GM18873 (cell line): ENCODE results near the gene POLG.

Experiments
- ATAC-seq: cut with Tn5 transposase; IDR thresholded peaks from one replicate; pipeline ENCODE4 v1.9.1; 2021; ENCODE audit warnings: mild to moderate bottlenecking, moderate library complexity, moderate number of reproducible peaks; ENCODE audit not compliant: unreplicated experiment, low FRiP score

The POLG gene

DNA sequence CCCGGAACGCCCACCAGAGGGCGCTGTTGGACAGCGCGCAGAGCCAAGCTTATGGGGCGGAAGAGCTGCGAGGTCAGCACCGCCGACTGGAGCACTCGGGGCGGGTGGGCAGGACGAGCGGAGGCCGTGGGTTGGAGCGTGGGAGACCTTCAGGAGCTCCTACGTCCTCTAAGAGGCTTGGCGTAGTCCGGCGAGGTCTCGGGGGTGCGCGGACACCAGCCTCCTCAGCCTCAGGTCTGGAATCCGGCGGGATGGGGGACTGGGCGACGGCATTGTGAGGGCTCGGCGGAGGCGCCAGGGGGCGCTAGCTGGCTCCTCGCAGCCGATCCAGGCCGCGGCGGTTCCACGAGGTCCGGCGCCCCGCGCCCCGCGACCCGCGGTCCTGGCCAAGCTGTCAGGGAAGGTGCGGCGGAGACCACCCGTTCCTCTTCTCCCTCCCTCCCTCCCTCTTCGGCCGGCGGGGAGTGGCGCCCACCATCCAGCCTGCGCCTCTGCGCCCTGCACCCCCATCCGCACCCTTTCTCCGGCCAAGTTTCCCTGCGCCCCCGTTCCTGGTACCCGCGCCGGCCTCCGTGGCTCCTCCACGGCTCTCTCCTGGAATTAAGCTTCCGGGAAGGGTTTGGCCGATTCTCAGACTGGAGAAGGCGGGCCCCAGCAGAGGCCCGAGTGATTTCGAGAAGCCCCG is 24.3 kb upstream of the POLG start:
- peak; percentile 76 for ATAC-seq

DNA sequence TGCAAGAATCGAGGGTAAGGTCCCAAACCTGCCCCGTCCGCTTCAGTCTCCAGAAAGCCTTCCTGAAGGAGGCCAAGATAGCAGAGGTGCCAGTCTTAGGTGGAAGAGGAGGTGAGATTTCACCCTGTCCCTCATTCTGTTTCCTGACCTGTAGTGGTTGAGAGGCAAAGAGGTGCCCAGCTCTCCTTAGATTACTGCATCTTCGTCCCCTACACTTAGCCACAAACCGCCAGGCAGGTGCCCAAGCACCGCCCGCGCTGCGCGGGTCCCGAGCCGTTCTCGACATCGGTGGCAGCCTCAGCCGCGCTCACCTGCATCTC is 23.8 kb upstream of the POLG start:
- no peak for ATAC-seq

- ATAC-seq, result no peak
These were observed 22.1 kb upstream of the POLG start for GRCh38 chr15:89356634-89357298.

DNA sequence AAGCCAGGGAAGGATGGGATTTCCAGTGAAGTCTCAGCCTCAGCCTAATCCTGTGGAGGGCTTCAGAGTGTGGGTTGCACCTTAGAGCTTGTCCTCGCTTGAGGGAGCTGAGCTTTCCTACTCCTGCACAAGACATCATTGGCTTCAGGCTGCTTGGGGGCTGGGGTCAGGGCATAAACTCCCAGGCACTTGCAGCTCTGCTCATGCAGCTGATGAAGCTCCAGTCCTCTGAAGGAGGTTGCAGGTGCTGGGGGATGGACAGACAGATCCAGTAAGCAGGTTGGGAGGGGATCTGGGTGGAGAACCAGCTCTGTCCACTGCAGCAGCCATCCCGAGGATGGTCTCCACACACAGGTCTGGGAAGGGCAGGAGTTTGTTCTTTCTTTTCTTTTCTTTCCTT is 19.4 kb upstream of the POLG start:
- ATAC-seq, result no peak

DNA sequence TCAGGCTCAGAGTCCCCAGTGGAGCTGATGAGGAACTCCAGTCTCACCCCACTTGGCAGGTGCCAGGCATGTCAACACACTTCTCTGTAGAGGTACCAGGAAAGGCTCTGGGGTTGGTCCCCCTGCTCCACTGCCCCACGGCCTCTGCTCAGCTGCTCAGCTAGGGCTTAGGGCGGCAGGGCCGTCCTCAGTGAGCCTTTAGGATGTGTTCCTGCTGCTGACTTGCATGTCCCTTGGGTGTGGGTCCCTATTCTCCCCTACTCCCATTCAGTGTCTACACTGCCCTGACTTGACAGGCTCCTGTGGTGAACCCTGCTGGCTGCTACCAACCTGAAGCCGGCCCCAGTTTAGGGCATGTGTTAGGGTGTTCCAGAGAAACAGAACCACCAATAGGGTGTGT is 17.9 kb upstream of the POLG start:
- no peak for ATAC-seq

DNA sequence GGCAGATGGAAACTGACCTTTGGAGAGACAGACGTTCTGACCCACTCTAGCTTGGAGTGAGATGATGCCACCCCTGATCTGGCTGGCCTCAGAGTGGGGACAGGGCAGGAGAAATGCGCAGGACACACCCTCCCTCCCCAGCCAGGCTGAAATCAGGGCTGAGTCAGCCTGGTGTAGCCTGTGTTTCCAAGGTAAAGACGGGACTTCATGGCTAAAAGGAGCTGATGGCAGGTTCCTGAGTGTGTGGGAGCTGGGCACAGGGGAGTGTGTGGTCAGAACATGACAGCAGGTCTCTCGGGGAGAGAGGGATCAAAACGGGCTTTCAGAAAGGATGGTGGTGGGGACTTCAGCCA is 14.6 kb upstream of the POLG start:
- no peak for ATAC-seq

- ATAC-seq, result no peak
These were observed 12.1 kb upstream of the POLG start for GRCh38 chr15:89346516-89347231.

DNA sequence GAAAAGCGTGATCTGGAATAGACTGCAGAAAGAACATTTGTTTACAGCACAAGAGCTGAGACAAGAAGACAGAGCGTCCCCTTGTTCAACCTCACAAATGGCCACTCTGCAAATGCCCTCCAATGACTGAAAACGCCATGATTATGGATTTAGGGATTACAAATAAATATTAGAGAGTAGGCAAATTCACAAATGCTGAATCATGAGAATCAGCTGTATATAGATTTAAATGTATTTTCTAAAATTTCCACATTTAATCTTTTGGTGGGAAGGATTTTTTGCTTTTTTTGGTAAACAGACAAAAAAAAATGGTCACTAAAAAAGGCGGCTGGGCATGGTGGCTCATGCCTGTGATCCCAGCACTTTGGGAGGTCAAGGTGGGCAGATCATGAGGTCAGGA is 10.6 kb upstream of the POLG start:
- no peak for ATAC-seq

DNA sequence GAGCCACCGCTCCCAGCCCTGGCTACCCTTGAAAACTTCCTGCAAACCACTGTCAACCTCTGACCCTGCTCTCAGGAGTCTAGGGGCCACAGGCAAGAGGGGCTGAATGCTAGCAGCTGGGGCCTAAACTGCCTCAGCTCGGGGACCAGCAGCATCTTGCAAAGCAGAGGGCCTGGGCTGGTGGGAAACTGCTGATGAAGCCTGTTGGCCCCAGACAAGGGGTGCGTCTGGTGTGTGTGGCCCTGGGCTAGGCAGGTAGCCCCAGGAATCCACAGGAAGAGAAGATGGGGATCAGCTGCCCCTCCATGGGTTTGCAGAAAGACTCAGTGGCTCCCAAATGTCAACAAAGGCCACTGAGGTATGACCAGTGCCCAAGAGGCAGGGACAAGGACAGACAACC is 8.2 kb upstream of the POLG start:
- no peak for ATAC-seq

GRCh38 chr15:89341316-89342005 is 6.8 kb upstream of the POLG start:
- ATAC-seq, result no peak

DNA sequence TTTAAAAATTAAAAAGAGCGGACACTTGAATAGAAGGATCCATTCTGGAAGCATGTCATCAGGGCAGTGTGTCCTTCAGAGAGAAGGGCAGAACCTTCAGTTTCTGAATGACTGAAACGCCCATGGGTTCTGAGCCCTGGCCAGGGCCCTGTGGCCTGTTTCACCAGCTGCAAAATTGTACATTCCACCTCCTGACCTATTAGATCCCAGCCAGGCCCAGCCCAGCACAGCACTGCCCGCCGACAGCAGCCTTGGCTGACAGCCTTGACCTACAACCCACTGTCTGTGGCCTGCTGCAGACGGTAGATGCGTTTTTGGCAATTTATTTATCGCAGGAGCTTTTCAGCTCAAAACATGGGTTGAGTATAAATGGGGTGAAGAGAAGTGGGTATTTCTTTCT is 5.9 kb upstream of the POLG start:
- ATAC-seq, result no peak

GRCh38 chr15:89338036-89338435 is 3.4 kb upstream of the POLG start:
- ATAC-seq, result no peak

DNA sequence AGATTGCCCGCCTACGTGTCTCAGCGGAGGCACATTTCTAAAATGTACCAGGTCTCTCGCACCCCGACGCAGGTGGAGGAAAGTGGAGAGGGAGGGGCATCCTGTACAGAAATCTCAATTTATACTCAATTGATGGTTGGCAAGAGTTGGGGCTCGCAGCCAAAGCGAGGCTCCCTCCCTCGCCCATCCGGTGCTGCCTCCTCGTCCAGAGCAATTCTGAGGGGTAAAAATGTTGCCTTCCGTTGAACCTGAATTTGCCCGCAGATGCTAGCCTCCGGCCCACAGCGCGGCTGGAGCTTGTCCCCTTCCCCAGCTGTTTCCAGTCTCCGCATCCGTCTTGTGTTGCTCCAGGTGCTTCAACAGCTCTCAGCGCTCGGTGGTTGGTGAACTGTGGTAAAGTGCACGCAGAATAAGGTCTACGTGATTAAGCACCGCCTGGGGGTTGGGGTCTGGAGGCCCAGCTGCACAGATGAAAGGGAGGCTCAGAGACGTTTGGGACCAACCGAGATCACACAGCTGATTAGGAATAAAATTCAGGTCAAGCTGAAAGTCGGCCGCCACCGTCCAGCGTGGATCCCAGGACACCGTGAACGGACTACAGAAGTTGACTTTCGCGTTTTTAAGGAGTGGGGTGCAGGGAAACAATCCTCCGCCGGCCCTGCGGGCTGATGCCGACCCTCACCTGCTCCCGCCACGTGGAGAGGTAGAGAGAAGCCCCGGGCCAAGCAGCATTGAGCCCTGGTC is 846 bp upstream of the POLG start:
- ATAC-seq, result peak; percentile 5

GRCh38 chr15:89333959-89334509 is 590 bp downstream of the POLG start:
- ATAC-seq, result peak; percentile 14

DNA sequence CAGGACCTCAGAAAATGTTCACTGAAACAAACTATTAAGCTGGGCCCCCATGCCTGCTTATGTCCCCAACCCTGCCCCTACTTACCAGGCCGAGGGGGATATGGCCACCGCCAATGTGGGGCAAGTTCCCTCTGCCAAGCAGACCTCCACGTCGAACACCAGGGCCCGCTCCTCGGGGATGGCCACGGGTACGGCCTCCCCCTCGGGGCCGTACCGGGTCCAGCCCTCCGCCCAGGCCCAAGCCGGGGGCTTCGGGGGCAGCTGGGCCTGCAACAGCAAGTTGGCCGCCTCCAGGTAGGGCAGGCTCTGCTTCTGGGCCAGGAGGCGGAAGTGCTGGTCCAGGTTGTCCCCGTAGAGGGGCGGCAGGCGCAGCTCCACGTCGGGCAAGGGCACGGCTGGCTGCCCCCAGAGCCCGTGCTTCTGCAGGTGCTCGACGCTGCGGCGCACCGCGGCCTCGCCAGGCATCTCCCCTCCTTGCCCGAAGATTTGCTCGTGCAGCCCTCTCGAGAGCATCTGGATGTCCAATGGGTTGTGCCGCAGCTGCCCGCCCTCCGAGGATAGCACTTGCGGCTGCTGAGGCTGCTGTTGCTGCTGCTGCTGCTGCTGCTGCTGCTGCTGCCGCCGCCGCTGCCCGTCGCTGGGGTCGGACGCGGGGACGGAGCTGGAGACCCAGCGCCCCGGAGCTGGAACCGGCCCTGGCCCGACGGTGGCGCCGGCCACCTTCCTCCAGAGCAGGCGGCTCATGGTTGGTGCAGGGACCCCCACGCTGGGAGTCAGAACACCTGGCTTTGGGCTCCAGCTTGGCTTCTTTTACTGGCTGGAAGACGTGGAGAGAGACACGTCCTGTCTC is 1.4 kb downstream of the POLG start:
- ATAC-seq, result no peak

DNA sequence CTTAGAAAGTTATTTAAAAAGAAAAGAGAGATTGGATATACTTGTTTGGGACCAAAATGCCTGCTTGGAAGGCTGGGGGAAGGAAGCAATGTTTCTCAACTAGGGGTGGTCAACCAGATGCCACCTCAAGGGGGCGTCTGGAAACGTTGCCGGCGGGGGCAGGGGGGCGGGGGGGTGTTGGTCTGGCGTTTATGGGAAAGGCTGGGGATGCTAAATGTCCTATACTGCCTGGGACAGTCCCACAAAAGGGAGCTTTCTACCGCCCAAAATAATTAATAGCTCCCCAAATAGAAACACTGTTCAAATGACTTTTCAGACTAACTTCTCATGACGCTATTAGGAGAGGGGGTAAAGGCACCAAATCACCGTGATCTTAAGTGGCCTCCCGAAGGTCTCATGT is 2.2 kb downstream of the POLG start:
- no peak for ATAC-seq

GRCh38 chr15:89330881-89331595 is 3.6 kb downstream of the POLG start:
- no peak for ATAC-seq

DNA sequence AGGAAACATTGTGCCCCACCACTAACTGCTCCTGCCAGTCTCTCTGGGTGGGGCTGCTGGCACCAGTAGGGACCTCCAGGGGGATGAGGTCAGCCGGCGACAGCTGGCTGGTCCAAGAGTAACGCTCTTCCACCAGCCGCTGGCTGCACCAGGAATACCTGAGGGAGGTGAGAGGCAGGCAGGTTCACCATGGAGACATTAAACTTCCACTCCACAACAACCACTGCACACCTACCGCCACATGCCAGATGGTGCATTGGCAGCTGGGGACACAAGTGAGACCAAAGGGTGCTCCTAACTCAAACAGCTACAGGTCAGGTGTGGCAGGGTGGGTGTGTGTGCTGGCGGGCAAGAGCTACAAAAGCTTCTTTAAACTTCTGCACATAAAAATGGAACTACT is 4.5 kb downstream of the POLG start:
- ATAC-seq, result no peak
